CD4-positive, alpha-beta T cell treated with Interleukin-6 for 4 hours (primary cell): ENCODE results near the gene GRHPR.

Experiments used
- DNase-seq: peaks from one replicate; pipeline ENCODE4 v3.0.0-alpha.2; 2020; ENCODE audit warnings: mixed read lengths

The GRHPR gene

GRCh38 chr9:37486256-37486615, 63.7 kb downstream of the GRHPR start:
- no peak for DNase-seq
